Hypothalamus (tissue), 51 donors: ENCODE data around the gene TBXT.
A peak's percentile ranks its signal among the peaks of the same experiment; 100 is the strongest.
"Not testable (repeated sequence)": the region's sequence is repeated elsewhere in the genome, so short reads cannot be mapped to it uniquely, and the experiment has no call there.

Experiments used
- DNase-seq, 51 donors: peaks; one replicate each; lab custom pipeline; 2025; lab: John Stamatoyannopoulos, UW

TBXT gene

GRCh38 chr6:166173281-166173951, 5.8 kb upstream of the TBXT start:
- DNase-seq: no peak

GRCh38 chr6:166172546-166172945, 4.9 kb upstream of the TBXT start:
- DNase-seq: no peak

GRCh38 chr6:166169549-166170421, 2.1 kb upstream of the TBXT start:
- no peak for DNase-seq

- DNase-seq: no peak
Measured at GRCh38 chr6:166168616-166169548, 1.2 kb upstream of the TBXT start.

- no peak for DNase-seq
Measured at GRCh38 chr6:166167258-166167731, 356 bp downstream of the TBXT start.

- DNase-seq: no peak
Measured at GRCh38 chr6:166166314-166167257, 1.1 kb downstream of the TBXT start.

GRCh38 chr6:166165558-166166313, 1.9 kb downstream of the TBXT start:
- DNase-seq: no peak

GRCh38 chr6:166162599-166163342, 4.9 kb downstream of the TBXT start:
- no peak for DNase-seq

- DNase-seq: no peak
Measured at GRCh38 chr6:166157930-166158617, 9.6 kb downstream of the TBXT start.

GRCh38 chr6:166156942-166157341, 10.7 kb downstream of the TBXT start:
- DNase-seq: peak in 2 of 51 donors; percentile 1 to 4

GRCh38 chr6:166153966-166154365, 13.7 kb downstream of the TBXT start:
- no peak for DNase-seq

GRCh38 chr6:166152660-166153059, 15.0 kb downstream of the TBXT start:
- no peak for DNase-seq

- DNase-seq: no peak
Measured at GRCh38 chr6:166151798-166152197, 15.9 kb downstream of the TBXT start.

- no peak for DNase-seq
Measured at GRCh38 chr6:166145751-166146150, 21.9 kb downstream of the TBXT start.

GRCh38 chr6:166143011-166143410, 24.6 kb downstream of the TBXT start:
- DNase-seq: no peak

GRCh38 chr6:166127624-166128472, 39.8 kb downstream of the TBXT start:
- DNase-seq: no peak

GRCh38 chr6:166123115-166123514, 44.5 kb downstream of the TBXT start:
- not testable (repeated sequence) for DNase-seq
